GM19025 (cell line): ENCODE measurements around the gene CATSPERD.

Experiments
- ATAC-seq: cut with Tn5 transposase; IDR thresholded peaks from one replicate; pipeline ENCODE4 v1.9.1; 2021; ENCODE audit warnings: mild to moderate bottlenecking, low read depth, moderate library complexity; ENCODE audit not compliant: unreplicated experiment

Gene CATSPERD

GRCh38 chr19:5801796-5802619 lies 81.6 kb downstream of the CATSPERD start:
- no peak for ATAC-seq

DNA sequence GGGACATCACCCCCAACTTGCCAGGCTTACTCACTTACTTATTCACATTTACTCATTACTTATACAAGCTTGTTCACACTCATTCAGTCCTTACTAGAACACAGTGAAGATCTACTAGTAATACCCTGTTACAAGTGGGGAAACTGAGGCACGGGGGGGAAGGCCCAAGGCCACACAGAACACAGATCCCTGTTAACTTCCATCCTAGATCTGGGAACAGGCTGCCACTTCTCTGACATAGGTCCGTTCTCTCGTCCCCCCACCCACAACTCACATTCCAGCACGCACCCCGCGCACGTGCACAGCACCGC lies 83.0 kb downstream of the CATSPERD start:
- no peak for ATAC-seq

GRCh38 chr19:5803752-5804515 lies 83.5 kb downstream of the CATSPERD start:
- ATAC-seq = peak; percentile 60

DNA sequence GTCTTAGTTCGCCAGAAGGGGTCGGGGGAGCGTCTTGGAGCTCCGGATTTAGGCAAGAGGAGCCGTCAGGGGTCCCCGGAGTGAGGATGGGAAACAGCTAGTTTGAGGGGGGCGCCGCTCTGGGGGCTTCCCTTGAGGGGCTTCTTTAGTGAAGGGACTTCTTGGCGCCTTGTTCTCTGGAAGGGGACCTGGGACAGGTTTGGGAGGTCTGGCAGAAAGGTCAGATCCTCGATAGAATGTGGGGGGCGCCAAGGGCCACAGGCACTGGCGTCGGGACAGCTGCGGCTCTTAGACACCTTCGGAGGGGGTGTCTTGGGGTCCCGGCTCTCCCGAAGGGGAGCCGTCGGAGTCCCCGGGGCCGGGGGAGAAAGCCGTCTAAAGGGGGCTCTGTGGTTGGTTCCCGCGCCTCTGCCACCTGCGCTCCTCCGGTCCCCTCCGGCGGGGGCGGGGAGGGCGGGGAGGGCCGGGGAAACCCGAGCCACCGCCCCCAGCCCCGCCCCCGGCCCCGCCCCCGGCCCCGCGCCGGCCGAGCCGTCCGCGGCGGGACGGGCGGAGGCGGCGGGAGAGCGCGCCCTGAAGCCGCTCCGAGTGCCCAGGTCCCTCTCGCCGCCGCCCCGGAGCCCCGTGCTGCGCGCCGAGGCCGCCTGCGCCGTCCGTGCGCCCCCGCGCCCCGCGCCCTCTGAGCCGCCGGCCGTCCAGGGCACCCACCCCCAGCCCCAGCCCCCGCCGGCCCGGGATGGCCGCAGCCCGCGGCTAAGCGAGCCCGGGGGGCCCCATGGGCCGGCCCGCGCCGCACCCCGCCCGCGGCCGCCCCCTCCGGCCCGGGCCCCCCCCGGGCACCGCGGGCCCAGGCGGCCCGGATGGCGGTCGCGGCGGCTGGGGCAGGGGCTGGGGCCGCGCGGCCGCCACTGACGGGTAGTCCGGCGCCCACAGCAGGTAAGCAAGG lies 84.4 kb downstream of the CATSPERD start, which contains the start of gene NRTN:
Gene NRTN, plus strand, starts transcription at position 552 of the 946 bp plus-strand sequence. CDS start 19,099 bp downstream, outside the sequence.
- no peak for ATAC-seq

GRCh38 chr19:5805462-5806132 lies 85.2 kb downstream of the CATSPERD start:
- ATAC-seq = no peak

DNA sequence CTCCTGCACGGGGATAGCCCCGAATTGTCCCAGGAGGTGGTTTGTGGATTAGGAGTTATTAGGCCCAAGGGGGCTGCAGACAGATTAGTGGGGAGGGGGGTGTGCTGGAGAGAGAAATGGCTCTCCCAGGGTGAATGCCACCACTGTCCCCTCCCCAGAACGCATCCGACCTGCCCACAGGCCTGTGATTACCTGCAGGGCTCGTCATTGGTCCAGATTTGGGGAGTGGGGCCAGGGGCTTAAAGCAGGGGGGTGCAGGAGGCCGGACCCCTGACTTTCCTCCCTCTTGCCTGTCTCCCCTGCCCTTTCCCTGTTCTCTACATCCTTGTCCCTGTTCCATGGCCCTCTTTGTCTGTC lies 85.7 kb downstream of the CATSPERD start:
- no peak for ATAC-seq

GRCh38 chr19:5806905-5807304 lies 86.5 kb downstream of the CATSPERD start:
- no peak for ATAC-seq

GRCh38 chr19:5808120-5808816 lies 87.8 kb downstream of the CATSPERD start:
- no peak for ATAC-seq

- ATAC-seq = no peak
Observed at GRCh38 chr19:5809053-5809452, 88.6 kb downstream of the CATSPERD start.

GRCh38 chr19:5809469-5809868 lies 89.0 kb downstream of the CATSPERD start:
- ATAC-seq = no peak

- no peak for ATAC-seq
Observed at GRCh38 chr19:5811117-5811516, 90.7 kb downstream of the CATSPERD start.

GRCh38 chr19:5814123-5814851 lies 93.8 kb downstream of the CATSPERD start:
- no peak for ATAC-seq

DNA sequence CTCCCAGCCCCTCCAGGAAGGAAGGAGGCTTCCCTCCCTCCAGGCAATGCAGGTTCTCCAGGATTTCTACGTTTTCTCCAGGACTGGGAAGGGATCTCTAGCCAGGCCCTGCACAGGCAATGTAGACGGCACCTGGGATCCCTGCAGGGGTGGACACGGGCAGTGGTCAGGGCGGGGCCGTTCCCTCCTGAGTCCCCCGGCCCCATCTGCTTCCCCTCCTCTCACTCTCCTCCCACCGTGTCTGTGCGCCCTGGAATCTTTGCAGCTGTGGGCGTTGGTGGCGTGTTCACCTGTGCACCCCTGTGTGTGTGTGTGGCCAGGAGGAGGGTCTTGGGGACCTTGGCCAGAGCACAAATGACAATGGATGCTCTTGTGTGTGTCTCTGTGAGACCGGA lies 94.4 kb downstream of the CATSPERD start:
- ATAC-seq = no peak

DNA sequence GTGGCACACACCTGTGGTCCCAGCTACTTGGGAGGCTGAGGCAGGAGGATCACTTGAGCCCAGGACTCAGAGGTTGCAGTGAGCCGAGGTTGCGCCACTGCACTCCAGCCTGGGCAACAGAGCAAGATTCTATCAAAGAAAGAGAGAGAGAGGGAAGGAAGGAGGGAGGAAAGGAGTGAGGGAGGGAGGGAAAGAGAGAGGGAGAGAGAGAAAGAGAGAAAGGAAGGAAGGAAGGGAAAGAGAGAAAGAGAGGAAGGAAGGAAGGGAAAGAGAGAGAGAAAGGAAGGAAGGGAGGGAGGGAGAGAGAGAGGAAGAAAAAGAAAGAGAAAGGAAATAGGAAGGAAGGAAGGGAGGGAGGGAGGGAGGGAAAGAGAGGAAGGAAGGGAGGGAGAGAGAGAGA lies 96.8 kb downstream of the CATSPERD start:
- ATAC-seq = no peak

DNA sequence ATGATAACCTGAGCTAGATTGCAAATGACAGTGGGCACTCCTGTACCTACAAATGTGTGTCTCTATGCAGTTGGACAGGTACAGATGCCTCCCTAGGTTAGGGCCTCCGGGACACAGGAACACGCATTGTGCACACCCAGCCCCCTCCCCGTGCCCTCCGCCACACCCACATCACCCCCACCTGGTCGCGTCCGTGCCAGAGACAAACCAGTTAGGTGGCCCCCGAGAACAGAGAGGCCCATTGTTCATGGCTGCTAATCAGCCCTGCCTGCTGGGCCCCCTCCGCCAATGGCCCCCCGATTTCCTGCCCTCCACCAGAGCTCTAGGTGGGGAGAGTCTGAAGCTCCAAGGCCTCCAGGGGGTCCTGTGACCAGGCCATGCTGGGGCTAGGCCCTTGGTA lies 98.2 kb downstream of the CATSPERD start:
- ATAC-seq = no peak

DNA sequence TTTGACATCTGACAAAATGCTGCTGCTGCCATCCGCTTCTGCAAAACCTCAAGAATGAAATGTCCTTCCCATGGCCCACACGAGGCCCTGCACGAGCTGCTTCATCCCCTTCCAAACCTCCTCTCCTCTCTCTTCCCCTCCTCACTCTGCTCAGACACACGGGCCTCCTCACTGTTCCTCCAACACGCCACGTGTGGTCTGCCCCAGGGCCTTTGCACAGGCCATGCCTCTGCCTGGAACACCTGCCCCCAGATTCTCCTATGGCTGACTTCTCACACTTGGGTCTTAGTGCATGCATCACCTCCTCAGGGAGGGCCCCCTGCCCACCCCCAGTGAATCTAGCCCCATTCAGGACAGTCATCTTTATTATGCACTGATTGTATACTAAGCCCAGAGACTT lies 100.3 kb downstream of the CATSPERD start:
- no peak for ATAC-seq

GRCh38 chr19:5821521-5822180 lies 101.2 kb downstream of the CATSPERD start:
- ATAC-seq = no peak

DNA sequence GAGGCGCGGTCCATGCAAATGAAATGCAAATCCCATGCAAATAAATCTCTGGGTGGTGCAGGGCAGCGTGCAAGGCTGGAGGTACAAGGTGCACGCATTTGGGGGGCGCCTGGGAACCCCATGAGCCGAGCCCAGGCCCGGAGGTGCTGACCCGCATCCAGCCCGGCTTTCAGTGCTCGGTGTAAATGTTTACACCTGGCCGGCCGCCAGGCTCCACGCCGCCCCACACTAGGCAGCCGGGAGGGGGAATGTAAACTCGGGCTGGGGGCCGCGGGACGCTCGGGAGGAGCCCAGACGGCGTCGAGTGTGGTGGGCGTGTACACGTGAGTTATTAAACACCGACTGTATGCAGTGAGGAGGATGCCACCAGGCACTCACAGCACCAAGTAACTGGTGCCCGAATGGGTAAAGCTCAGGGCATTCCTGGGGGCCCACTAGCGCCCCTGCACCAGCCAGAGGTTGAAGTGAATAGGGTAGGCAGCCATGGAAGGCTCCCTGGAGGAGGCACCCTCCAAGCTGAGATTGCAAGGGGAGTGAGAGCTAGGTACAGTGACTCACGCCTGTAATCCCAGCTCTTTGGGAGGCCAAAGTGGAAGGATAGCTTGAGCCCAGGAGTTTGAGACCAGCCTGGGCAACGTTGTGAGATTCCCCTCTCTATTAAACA lies 101.9 kb downstream of the CATSPERD start:
- ATAC-seq = no peak
